B cell (primary cell): Measurements from ENCODE around the gene SOHLH1.

Experiments
- EZH2 ChIP-seq: IDR thresholded peaks from 2 replicates; pipeline ENCODE4 v1.6.1; 2012; ENCODE audit warnings: borderline replicate concordance, low read depth, mild to moderate bottlenecking, moderate library complexity, low read length; ENCODE audit not compliant: insufficient read depth, poor library complexity, severe bottlenecking
- TF ChIP-seq, protein P1 (sequence below): fragments of 200-600 bp; IDR thresholded peaks from one replicate; pipeline ENCODE4 v1.8.0; 2022; ENCODE audit warnings: antibody characterized with exemption, mild to moderate bottlenecking

DNA sequence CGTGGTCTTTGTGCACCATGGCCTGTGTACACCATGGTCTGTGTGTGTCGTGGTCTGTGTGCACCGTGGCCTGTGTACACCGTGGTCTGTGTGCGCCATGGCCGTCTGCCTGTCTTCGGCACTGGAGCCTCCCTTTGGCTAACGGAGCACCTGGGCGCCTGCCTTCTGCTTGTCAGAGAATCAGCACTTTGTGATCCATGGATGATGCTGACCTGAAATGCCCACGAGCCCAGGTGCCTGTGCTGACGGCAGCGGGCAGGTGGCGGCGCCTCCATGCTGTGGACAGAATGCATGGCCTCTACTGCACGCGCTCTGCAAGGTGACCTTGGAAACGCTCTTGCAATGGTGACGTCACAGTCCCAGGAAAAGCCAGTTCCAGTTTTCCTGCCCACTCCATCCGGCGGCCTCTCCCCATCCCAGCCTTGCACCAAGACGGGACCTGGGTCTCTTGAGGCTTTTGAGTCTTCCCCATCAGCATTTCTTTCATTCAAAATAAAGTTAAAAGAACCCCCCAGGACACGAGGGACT is 21.6 kb downstream of the SOHLH1 start:
- TF ChIP-seq, protein P1, sequence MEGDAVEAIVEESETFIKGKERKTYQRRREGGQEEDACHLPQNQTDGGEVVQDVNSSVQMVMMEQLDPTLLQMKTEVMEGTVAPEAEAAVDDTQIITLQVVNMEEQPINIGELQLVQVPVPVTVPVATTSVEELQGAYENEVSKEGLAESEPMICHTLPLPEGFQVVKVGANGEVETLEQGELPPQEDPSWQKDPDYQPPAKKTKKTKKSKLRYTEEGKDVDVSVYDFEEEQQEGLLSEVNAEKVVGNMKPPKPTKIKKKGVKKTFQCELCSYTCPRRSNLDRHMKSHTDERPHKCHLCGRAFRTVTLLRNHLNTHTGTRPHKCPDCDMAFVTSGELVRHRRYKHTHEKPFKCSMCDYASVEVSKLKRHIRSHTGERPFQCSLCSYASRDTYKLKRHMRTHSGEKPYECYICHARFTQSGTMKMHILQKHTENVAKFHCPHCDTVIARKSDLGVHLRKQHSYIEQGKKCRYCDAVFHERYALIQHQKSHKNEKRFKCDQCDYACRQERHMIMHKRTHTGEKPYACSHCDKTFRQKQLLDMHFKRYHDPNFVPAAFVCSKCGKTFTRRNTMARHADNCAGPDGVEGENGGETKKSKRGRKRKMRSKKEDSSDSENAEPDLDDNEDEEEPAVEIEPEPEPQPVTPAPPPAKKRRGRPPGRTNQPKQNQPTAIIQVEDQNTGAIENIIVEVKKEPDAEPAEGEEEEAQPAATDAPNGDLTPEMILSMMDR, result no peak
- TF ChIP-seq EZH2, result no peak
